Caki2 (cell line): ENCODE measurements around the gene CCPG1. TPM values are rescaled to one million over a fixed set of nuclear protein-coding genes. Genes with fewer than 3 reads are reported as not detected.

Source experiments
- DNase-seq: peaks from one replicate; pipeline ENCODE4 v3.0.0-alpha.2; 2015; ENCODE audit warnings: low read depth
- in situ Hi-C: cut with HindIII; loops from 2 replicates; pipeline ENCODE4 v1.10.0; 2016; ENCODE audit warnings: low sequenced_read_pairs, low pct_unique_long_range_greater_than_20kb, mixed read lengths
- total RNA-seq: library from RNA; depleted of rRNA; stranded (reverse); fragments of >200 nt; shearing (Covaris generic); gene quantifications from 2 replicates; pipeline ENCODE4 v1.2.3, GENCODE V29; 2014; ENCODE audit warnings: low replicate concordance

CCPG1 gene
- total RNA-seq, 1 experiment from 2014 or later: 76.3 TPM

- in situ Hi-C loops: no loop called here
- no peak for DNase-seq
Measured at GRCh38 chr15:55394694-55395093, 13.5 kb downstream of the CCPG1 start.

GRCh38 chr15:55389264-55389607 lies 18.9 kb downstream of the CCPG1 start:
- no peak for DNase-seq
- in situ Hi-C loops: no loop called here

- DNase-seq: no peak
- in situ Hi-C loops: no loop called here
Measured at GRCh38 chr15:55387027-55387426, 21.1 kb downstream of the CCPG1 start.

GRCh38 chr15:55383687-55384086 lies 24.5 kb downstream of the CCPG1 start:
- in situ Hi-C loops: no loop called here
- DNase-seq: no peak

- no peak for DNase-seq
- in situ Hi-C loops: no loop called here
Measured at GRCh38 chr15:55381595-55381994, 26.6 kb downstream of the CCPG1 start.

- no peak for DNase-seq
- in situ Hi-C loops: no loop called here
Measured at GRCh38 chr15:55379095-55379494, 29.1 kb downstream of the CCPG1 start.

GRCh38 chr15:55372701-55373440 lies 35.3 kb downstream of the CCPG1 start:
- no peak for DNase-seq
- in situ Hi-C loops: no loop called here

- no peak for DNase-seq
- in situ Hi-C loops: no loop called here
Measured at GRCh38 chr15:55366981-55367380, 41.2 kb downstream of the CCPG1 start.

- in situ Hi-C loops: no loop called here
- no peak for DNase-seq
Measured at GRCh38 chr15:55362641-55363040, 45.5 kb downstream of the CCPG1 start.

- DNase-seq: no peak
- in situ Hi-C loops: no loop called here
Measured at GRCh38 chr15:55361048-55361447, 47.1 kb downstream of the CCPG1 start.

GRCh38 chr15:55360256-55360655 lies 47.9 kb downstream of the CCPG1 start:
- no peak for DNase-seq
- in situ Hi-C loops: no loop called here

GRCh38 chr15:55358471-55358870 lies 49.7 kb downstream of the CCPG1 start:
- in situ Hi-C loops: no loop called here
- DNase-seq: peak; percentile 57

GRCh38 chr15:55357774-55358173 lies 50.4 kb downstream of the CCPG1 start:
- in situ Hi-C loops: no loop called here
- DNase-seq: peak; percentile 65

GRCh38 chr15:55356985-55357585 lies 51.1 kb downstream of the CCPG1 start:
- in situ Hi-C loops: no loop called here
- no peak for DNase-seq

- no peak for DNase-seq
- in situ Hi-C loops: no loop called here
Measured at GRCh38 chr15:55353025-55353424, 55.1 kb downstream of the CCPG1 start.

GRCh38 chr15:55349282-55349681 lies 58.9 kb downstream of the CCPG1 start:
- DNase-seq: no peak
- in situ Hi-C loops: no loop called here

GRCh38 chr15:55348281-55348778 lies 59.8 kb downstream of the CCPG1 start:
- in situ Hi-C loops: no loop called here

GRCh38 chr15:55344206-55344605 lies 64.0 kb downstream of the CCPG1 start:
- in situ Hi-C loops: no loop called here
- no peak for DNase-seq

More at GRCh38 chr15:55348281-55348778, 59.8 kb downstream of the CCPG1 start:
- no peak for DNase-seq

GRCh38 chr15:55343168-55343567 lies 65.0 kb downstream of the CCPG1 start:
- in situ Hi-C loops: no loop called here
- DNase-seq: no peak

GRCh38 chr15:55337160-55337559 lies 71.0 kb downstream of the CCPG1 start:
- in situ Hi-C loops: no loop called here
- no peak for DNase-seq
